Esophagus squamous epithelium (tissue), 4 donors: Measurements from ENCODE around the gene PNISR.

ENCODE experiments used
- POLR2A ChIP-seq, 4 donors: fragments of 450-650 bp; IDR thresholded peaks; one replicate each; pipeline ENCODE4 v1.6.1; 2017; ENCODE audit warnings: antibody characterized with exemption in 4 of 4, mild to moderate bottlenecking in 4 of 4, moderate library complexity in 3 of 4
- TF ChIP-seq, protein P1 (sequence below), 6 experiments: fragments of 450-650 bp in 4 of 6; fragments of 200-600 bp in 2 of 6; sonication (generic) in 2 of 6; IDR thresholded peaks; one replicate each; pipeline ENCODE4 v1.5.1; 2016 to 2019; ENCODE audit warnings: antibody characterized with exemption in 6 of 6, mild to moderate bottlenecking in 4 of 6, moderate library complexity in 4 of 6

DNA sequence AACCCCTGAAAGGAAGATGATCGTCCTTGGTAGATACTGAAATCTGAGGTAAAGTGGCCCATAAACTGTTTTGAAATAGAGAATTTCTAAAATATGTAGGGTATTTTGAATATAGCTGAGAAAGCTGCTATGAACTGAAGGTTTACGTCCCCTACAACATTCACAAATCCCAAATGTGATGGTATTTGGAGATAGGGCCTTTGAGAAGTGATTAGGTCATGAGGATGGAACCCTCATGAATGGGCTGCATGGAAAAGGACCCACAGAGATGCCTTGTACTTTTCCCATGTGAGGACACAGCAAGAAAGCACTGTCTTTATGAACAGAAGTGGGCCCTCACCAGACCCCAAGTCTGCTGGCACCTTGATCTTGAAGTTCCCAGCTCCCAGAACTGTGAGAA, 6.8 kb upstream of the PNISR start:
- no peak for TF ChIP-seq POLR2A (IDR thresholded peaks at IDR 0.05)
- TF ChIP-seq, protein P1, sequence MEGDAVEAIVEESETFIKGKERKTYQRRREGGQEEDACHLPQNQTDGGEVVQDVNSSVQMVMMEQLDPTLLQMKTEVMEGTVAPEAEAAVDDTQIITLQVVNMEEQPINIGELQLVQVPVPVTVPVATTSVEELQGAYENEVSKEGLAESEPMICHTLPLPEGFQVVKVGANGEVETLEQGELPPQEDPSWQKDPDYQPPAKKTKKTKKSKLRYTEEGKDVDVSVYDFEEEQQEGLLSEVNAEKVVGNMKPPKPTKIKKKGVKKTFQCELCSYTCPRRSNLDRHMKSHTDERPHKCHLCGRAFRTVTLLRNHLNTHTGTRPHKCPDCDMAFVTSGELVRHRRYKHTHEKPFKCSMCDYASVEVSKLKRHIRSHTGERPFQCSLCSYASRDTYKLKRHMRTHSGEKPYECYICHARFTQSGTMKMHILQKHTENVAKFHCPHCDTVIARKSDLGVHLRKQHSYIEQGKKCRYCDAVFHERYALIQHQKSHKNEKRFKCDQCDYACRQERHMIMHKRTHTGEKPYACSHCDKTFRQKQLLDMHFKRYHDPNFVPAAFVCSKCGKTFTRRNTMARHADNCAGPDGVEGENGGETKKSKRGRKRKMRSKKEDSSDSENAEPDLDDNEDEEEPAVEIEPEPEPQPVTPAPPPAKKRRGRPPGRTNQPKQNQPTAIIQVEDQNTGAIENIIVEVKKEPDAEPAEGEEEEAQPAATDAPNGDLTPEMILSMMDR (IDR thresholded peaks at IDR 0.05), result no peak
